GM18502 (cell line): ENCODE data around the gene ARPIN.
"Not testable (repeated sequence)": the region's sequence is repeated elsewhere in the genome, so short reads cannot be mapped to it uniquely, and the experiment has no call there.

Source experiments
- ATAC-seq: cut with Tn5 transposase; IDR thresholded peaks from one replicate; pipeline ENCODE4 v1.9.1; 2021; ENCODE audit warnings: mild to moderate bottlenecking; ENCODE audit not compliant: unreplicated experiment, poor library complexity

ARPIN gene

DNA sequence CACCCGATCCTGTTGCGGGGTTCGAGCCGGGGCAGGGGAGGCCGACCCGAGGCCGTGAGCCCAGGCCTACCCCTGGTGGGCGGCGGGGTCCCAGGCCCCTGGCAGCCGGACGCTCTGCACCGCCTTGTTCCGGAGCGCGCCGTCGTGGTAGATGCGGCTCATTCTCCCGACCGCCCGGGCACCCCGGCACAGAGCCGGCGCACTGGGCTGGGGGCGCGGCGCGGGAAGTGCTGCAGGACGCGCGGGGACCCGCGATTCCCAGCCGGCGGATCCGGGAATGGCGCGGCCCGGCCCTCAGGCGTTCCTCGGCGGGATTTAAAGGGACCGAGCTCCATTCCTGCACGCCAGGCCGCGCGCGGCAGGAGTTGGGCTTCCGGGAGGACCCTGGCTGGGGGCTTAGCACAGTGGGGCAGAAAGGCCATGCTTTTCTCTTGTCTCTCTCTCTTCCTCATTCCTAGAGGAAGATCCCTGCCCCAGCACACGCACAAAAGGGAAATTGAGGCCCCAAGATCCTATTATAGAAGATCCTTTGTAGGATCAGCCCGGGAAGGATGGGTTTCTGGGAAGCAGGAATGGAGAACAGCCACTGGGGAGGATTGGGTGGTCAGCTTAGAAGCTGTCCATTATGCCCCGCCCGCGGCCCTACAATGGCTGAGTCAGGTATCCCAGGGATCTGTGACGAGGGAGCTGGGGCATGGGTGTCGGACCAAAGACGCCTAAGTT is at the start of gene ARPIN:
ARPIN (minus strand) TSS at position 279 of the 723 bp plus-strand sequence; CDS start at position 162, 117 bp downstream.
- ATAC-seq, result no peak

DNA sequence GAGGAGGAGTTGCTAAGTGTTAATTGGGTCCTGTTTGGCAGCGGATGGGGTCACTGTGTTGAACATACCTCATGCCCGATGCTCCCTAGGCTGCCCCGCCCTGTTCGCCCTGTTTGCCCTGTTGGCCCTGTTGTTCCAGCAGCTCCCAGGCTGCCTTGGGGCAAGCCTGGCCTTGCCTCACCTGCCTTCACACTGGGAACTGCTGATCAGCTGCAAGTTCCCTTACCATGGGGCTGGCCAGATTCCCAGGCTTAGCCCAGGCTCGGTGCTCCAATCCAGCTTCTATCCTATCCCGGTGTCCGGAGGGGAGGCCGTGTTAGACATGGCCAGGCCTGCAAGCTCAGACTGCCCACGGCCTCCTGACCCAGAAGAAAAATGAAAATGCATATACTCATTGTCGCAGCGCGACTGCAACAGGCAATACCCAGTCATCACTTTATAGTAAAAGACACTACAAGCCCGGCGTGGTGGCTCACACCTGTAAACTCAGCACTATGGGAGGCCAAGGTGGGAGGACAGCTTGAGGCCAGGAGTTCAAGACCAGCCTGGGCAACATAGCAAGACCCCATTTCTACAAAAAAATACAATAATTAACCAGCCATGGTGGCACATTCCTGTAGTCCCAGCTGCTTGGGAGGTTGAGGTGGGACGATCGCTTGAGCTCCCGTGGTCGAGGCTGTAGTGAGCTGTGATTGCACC is 45.5 kb upstream of the ARPIN start:
- ATAC-seq, result no peak

DNA sequence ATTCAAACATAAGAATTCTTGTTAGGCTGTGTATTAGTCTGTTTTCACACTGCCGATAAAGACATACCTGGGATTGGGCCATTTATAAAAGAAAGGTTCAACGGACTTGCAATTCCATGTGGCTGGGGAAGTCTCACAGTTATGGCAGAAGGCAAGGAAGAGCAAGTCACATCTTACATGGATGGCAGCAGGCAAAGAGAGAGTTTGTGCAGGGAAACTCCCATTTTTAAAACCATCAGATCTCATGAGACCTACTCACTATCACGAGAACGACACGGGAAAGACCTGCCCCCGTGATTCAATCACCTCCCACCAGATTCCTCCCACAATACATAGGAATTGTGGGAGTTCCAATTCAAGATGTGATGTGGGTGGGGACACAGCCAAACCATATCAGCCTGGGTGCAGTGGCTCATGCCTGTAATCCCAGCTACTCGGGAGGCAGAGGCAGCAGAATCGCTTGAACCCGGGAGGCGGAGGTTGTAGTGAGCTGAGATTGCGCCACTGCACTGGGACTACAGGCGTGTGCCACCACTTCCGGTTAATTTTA is 42.8 kb upstream of the ARPIN start:
- ATAC-seq, result not testable (repeated sequence)

DNA sequence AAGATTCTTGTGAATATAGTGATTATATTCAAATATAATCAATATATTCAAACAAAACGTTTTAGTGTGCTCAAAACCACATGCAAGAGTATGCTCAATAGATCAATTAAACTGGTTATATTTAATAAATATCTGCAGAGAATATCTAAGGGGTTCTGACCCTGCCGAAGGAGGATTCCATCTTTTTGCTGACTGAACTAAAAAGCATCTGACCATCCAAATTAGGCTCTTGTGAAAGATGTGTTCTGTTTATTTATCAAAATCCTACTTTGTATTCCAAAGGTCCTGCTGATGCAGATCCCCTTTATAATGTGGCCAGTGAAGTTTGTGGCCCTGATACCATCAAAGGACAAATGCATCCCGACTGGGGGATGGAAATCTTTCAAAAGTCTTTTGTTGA is 41.8 kb upstream of the ARPIN start:
- no peak for ATAC-seq

DNA sequence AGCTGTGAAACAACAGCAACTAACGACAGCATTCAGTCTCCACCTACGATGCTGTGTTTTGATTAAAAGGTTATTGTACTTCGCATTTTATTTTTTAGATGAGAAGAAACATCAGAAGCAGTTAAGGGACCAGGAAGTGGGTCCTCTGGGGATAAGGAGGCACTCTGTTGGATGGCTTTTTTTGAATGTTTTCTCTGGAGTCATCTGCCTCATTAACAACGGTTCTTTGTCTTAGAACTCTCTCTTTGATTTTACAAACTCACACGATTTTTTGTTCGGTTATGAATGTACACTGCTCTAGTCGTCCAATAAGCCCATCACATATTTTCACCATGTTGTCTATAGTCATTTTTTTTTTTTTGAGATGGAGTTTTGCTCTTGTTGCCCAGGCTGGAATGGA is 36.0 kb upstream of the ARPIN start:
- no peak for ATAC-seq

DNA sequence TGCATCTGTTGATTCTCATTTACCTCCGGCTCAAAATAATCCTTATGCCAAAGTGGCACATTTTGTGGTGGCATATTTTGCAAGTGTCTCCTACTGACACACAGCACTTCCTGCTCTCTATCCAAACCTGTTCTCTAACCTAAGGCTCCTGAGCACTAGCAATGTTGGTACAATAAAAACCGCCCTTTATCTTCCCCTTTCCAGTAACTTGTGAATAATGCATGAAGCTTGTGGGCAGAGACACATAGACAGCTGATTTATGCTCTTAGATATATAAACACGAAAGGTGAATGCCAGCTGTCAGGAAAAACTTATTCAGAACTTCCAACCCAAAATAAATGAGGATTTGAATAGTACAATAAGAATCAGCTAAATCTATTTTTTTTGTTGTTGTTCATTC is 34.6 kb upstream of the ARPIN start:
- ATAC-seq, result no peak

DNA sequence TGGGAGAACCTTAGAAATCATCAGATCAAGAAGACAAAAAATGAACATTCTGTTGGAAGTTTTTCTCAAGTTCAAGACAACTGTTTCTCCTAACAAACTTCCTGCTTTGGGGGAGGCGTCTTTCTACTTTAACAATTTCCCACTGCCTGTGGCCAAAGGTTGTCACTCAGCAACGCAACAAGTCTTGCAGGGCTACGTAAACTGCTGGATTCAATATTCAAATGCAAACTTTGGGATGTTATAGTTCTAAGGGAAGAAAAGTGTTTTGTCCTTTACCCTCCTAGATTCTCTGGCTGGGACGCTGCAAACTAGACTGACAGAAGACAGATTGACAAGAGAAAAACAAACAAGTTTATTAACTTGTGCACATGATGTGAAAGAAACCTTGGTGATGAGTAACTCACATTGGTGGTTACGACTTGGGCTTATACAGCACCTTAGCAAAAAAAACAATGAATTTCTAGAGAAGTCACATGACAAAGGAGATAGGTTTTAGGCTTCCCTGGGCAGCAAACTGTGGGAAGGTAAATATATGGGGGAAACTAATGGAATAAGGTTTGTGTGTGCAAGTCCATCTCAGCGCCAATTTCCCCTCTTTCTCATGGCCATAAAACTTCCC is 34.0 kb upstream of the ARPIN start:
- no peak for ATAC-seq

DNA sequence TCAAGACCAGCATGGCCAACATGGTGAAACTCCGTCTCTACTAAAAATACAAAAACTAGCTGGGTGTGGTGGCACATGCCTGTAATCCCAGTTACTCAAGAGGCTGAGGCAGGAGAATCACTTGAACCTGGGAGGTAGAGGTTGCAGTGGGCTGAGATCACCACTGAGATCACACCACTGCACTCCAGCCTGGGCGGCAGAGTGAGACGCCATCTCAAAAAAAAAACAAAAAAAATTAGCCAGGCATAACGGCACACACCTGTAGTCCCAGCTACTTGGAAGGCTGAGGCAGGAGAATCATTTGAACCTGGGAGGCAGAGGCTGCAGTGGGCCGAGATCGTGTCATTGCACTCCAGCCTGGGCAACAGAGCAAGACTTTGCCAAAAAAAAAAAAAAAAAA is 31.0 kb upstream of the ARPIN start:
- not testable (repeated sequence) for ATAC-seq

DNA sequence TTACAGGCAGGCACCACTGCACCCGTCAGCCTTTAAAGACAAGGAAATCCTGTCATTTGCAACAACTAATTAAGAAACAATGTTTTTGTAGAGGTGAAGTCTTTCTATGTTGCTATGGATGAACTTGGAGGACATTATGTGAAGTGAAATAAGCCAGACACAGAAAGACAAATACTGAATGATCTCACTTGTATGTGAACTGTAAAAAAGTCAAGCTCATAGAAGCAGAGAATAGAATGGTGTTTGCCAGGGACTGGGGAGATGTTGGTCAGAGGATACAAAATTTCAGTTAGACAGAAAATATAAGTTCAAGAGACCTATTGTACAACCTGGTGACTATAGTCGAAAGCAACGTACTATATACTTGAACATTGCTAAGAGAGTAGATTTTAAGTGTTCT is 27.2 kb upstream of the ARPIN start:
- no peak for ATAC-seq

DNA sequence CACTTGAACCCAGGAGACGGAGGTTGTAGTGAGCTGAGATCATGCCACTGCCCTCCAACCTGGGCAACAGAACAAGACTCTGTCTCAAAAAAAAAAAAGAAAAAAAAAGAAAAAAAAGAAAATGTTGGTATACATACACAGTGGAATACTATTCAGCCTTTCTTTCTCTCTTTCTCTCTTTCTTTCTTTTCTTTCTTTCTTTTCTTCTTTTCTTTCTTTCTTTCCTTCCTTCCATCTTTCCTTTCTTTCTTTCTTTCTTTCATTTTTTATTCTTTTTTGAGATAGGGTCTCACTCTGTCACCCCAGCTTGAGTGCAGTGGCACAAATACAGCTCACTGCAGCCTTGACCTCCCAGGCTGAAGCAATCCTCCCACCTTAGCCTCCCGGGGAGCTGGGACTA is 26.6 kb upstream of the ARPIN start:
- ATAC-seq, result not testable (repeated sequence)

DNA sequence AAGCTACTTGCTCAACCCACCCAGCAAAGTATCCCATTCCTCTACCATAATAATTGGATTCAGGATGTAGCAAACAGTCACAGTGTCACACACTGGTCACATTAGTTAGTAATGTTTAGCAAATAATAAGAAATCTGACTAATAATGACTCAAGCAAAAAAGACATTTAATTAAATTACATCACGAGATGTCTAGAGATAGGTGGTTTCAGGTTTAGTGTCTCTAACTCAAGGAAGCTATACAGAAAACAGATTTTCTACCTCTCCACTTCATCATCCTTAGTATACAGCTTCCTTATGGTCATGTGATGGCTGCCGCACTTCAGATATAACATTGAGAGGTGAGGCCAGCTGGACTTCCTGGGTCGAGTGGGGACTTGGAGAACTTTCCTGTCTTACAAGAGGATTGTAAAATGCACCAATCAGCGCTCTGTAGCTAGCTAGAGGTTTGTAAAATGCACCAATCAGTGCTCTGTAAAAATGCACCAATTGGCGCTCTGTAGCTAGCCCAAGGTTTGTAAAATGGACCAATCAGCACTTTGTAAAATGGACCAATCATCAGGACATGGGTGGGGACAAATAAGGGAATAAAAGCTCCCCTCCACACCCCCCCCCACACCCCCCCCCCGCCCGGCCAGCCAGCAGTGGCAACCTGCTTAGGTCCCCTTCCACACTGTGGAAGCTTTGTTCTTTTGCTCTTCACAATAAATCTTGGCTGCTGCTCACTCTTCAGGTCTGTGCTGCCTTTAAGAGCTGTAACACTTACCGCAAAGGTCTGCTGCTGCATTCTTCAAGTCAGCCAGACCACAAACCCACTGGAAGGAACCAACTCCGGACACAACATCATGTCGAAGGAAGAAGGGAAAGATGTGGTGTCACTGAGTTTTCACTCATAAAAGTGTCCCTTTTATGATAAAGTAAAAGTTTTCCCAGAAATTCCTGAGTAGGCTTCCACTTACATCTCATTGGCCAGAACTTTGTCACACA is 24.9 kb upstream of the ARPIN start:
- no peak for ATAC-seq

DNA sequence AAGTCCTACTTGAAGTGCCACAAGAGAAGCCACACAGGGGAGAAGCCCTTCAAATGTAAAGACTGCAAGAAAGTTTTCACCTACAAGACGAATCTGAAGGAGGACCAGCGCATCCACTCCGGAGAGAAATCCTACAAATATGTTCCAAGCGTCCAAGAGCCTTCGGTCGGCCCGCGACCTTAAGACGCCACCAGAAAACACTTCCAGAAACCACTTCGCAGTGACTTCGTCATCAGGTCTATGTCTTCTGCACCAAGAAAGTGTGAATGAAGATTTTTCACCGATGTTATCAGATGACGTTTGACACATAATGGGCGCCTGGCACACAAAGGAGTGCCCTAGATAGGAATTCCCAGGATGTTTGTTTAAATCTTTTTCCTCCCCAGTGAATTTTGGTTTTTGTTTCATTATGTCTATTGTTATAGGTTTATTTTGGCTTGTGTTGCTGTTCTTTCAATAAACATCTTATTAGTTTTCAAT is 24.1 kb upstream of the ARPIN start:
- no peak for ATAC-seq

DNA sequence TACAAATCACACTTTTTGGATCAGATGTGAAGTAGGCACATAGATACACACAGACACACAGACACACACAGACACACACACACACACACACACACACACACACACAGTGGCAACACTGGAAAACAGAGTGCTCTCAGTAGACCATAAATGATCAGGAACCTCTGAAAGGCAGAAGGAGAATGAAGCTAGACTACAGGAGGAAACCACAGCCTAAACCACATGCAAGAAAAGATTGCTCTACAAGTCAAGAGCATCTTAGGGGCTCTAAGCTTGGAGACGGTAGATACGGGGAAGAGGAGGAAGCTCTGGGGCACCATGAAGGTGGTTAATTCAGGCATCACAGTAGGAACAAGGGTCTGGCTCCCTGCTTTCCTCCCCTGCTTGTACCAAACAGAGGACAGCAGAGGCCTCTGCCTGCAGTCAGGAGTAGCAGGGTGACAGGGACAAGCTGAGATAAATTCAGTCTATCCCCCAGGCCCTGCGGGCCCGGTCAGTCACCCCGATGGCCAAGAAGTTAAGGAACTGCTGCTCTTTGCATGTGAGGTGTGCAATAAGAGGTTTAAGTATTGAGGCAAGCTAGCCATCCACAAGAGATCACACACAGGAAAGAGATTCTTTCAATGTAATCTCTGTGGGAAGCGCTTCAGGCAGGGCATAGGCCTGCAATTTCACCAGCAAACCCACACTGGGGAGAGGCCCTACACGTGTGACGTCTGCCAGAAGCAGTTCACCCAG is 23.5 kb upstream of the ARPIN start:
- ATAC-seq, result no peak

DNA sequence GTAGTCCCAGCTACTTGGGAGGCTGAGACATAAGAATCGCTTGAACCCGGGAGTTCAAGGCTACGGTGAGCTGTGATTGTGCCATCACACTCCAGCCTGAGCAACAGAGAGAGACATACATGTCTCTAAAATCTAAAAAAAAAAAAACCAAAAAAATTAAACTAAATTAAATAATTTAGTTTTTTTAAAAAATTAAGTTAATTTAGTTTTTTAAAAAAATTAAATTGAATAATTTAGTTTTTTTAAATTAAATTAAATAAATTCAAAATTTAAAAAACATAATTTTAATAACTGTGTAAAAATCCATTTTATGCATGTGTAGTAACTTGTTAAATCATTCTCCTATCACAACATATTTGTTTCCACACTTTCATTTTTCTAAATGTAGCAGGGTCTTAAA is 20.1 kb upstream of the ARPIN start:
- ATAC-seq, result no peak

DNA sequence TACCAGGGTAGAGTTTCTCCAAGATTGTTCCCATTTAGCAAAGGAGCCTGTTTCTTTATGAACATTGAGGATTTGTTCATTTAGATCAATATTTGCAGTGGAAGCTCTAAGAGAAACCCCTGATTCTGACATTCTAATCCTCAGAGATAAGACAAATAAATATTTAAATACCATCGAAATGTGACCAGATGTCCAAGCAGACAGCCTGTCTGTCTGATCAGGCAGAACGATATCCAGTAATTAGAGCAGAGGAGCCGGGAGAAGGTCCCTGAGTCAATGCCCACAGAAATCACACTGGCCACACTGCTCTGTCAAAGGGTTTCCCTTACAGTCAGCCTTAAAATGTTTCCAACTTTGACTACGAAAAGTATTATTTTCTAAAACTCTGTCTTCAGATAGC is 15.7 kb upstream of the ARPIN start:
- no peak for ATAC-seq

DNA sequence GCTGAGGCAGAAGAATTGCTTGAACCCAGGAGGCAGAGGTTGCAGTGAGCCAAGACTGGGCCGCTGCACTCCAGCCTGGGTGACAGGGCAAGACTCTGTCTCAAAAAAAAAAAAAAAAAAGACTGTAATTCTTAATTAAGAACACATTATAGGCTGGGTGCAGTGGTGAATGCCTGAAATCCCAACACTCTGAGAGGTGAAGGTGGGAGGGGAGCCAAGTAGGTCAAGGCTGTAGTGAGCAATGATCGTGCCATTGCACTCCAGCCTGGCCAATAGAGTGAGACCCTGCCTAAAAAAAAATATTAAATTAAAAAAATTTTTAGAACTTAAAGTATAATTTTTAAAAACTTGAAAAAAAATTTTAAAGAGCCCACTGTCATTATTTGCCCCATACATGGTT is 13.4 kb upstream of the ARPIN start:
- no peak for ATAC-seq

DNA sequence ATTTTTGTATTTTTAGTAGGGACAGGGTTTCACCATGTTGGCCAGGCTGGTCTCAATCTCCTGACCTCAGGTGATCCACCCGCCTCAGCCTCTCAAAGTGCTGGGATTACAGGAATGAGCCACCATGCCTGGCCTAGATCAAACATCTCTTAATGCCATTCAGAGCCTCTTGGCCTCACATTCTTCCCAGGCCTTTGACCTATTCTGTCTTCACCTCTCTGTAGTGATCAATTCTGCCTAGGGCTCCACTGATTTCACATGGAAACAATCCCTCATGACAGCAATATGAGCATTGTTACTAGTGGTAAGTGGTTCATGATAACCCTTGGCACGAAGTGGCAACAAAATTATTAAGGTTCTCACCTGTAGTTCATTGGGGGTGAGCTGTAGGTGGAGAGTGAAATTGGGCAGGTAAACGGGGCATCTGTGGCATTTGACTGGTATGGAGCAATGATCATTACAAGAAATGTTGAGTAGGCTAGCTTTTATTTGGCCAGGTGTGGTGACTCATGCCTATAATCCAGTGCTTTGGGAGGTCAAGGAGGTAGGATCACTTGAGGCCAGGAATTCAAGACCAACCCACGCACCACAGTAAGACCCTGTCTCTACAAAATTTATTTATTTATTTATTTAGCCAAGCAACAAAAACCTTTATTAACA is 4.8 kb upstream of the ARPIN start:
- no peak for ATAC-seq

DNA sequence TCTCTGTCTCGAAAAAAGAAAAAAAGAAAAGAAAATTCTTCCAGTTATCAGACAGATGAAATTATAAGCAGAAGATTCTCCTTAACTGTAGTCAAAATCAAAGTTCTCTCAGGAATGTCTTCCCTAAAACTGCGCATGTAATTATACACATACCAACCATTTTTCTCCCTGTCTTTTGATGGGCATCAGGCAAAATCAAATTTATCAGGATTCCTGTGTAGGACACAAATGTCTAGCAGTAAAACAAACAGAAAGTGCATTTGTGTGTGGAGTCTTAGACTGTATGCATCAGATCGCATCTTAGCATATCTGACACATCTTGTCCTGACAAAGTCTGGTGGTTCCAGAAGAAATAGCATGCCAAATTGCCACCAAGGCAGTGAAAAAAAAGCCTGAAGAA is 3.9 kb upstream of the ARPIN start:
- ATAC-seq, result no peak

DNA sequence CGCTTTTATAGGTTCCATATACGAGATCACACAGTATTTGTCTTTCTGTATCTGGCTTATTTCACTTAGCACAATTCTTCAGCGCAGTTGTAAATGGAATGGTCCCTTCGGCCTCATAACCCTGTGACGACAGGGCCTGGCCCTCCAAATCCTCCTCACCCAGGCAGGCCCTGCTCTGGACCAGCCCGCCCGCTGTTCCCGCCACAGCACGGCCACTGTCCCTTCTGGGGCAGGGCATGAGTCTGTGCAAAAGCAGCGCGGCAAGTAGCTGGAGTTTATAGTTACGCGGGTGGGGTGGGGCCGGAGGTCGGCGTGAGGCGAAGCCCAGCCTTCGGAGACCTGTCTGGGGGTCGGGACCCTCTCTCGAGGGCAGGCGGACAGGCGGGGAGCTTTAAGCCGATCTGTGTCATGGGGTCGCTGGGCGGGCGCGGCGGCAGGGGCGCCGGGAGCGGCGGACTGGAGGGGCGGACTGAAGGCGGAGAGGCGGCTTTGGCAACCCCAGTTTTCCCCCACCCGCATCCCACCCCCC is 543 bp downstream of the ARPIN start:
- no peak for ATAC-seq
